ENCODE results near the gene TMEM11.

DNA sequence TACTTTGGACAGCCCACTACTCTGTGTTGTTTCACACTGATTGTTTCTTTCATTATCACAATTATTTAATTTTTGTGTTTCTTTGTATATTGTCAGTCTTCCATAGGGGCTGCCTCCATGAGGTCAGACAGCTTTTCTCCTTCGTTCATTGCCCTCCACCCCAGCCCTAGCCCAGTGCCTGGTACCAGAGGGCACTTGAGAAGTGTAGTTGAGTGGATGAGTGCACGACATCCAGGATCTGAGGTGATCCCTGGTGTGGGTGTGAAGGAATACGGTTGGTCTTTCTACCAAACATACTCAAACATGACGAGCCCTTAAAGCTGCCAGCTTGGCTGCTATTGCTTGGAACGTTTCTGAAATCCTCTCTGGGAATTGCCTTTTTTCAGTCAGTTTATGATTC, 49.3 kb downstream of the TMEM11 start:
- TF ChIP-seq, protein P1, sequence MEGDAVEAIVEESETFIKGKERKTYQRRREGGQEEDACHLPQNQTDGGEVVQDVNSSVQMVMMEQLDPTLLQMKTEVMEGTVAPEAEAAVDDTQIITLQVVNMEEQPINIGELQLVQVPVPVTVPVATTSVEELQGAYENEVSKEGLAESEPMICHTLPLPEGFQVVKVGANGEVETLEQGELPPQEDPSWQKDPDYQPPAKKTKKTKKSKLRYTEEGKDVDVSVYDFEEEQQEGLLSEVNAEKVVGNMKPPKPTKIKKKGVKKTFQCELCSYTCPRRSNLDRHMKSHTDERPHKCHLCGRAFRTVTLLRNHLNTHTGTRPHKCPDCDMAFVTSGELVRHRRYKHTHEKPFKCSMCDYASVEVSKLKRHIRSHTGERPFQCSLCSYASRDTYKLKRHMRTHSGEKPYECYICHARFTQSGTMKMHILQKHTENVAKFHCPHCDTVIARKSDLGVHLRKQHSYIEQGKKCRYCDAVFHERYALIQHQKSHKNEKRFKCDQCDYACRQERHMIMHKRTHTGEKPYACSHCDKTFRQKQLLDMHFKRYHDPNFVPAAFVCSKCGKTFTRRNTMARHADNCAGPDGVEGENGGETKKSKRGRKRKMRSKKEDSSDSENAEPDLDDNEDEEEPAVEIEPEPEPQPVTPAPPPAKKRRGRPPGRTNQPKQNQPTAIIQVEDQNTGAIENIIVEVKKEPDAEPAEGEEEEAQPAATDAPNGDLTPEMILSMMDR (IDR thresholded peaks at IDR 0.05) = no peak
- TF ChIP-seq POLR2A (IDR thresholded peaks at IDR 0.05) = no peak

Measured in Peyer's patch (tissue), 4 donors.